Measurements from ENCODE around the gene PTPRM.
"Not testable (repeated sequence)": the region's sequence is repeated elsewhere in the genome, so short reads cannot be mapped to it uniquely, and the experiment has no call there.

The PTPRM gene

GRCh38 chr18:8433771-8434170, 866.7 kb downstream of the PTPRM start:
- DNase-seq (ENCODE audit: low spot score) = no peak

- DNase-seq (ENCODE audit: low spot score) = no peak
Observed at GRCh38 chr18:8435376-8435775, 868.3 kb downstream of the PTPRM start.

- DNase-seq (ENCODE audit: low spot score) = no peak
Observed at GRCh38 chr18:8439055-8439454, 871.9 kb downstream of the PTPRM start.

DNA sequence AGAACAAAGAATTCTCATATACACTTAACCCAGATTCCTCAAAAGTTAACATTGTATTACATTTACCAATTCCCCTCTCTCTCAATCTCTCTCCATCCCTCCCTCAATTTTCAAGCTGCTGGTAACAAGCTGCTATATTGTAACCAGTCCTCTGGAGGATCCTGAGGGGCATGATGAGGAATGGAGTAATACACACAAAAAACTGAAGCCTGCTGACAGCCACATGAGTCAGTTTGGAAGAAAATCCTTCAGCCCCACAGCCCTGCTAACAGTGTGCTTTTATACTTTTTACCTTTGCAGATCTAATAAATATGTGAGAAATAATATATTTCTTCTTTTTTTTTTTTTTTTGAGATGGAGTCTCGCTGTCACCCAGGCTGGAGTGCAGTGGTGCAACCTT, 876.4 kb downstream of the PTPRM start:
- DNase-seq (ENCODE audit: low spot score) = no peak

DNA sequence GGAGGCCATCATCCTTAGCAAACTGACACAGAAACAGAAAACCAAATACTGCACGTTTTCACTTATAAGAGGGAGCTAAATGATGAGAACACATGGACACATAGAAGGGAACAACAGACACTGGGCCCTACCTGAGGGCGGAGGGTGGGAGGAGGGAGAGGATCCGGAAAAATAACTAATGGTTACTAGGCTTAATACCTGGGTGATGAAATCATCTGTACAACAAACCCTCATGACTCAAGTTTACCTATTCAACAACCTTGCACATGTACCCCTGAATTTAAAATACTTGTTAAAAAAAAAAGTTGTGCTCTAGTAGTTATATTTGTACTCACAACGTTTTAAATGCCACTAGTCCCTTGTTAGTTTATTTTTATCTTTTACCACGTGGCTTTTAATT, 879.8 kb downstream of the PTPRM start:
- not testable (repeated sequence) for DNase-seq (ENCODE audit: low spot score)

DNA sequence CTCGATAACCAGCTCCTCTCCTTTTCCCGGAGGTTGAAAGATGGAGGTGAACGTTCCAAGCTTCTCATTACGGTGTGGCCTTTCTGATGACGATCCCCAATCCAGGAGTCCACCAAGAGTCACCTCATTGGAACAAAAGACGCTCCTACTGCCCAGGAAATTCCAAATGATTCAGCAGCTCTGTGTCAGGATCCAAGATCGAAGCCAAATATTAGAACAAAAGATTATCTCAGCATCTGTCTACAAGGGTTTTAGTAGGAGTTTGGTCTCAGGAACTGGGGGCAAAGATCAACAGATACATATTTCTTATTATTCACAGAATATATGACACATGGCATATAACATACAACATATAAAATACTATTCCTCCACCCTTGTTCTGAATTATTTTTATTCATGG, 881.0 kb downstream of the PTPRM start:
- DNase-seq (ENCODE audit: low spot score) = no peak

- DNase-seq (ENCODE audit: low spot score) = no peak
Observed at GRCh38 chr18:8450013-8450412, 882.9 kb downstream of the PTPRM start.

- DNase-seq (ENCODE audit: low spot score) = no peak
Observed at GRCh38 chr18:8450898-8451665, 884.0 kb downstream of the PTPRM start.

DNA sequence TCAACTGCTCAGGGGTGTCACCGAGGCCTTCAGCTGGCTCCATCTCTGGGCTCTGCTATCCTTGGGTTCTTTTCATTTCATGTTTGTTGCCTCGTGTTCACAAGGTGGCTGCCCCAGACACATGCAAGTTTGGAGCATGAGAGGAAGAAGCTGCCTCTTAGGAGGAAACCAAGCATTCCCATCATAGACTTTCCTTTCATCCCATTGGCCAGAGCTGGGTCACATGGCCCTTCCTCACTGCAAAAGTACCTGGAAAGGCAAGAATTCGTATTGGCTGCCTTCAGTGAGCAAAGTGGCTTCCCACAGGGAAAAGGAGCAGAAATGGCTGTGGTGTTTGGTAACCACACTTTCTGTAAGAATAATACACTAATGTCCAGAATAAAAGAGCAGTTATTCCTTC, 886.4 kb downstream of the PTPRM start:
- DNase-seq (ENCODE audit: low spot score) = no peak

DNA sequence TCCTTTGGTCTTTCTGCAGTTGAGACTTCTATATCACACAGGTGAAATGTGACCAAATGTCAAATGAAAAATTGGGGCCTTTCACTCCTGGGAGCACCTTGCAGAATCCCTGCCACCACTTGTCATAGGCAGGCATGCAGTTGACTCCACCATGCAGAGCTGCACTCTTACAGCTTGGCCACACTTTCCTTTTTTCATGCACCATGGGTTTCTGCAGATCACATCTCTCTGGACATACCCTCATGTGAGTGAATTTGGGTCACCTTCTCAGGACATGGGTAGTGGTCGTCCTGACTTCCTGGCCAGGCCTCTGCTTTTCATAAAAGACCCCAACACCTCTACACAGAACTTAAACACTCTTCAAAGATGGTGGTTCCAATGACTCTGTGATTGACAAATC, 887.0 kb downstream of the PTPRM start:
- no peak for DNase-seq (ENCODE audit: low spot score)

- DNase-seq (ENCODE audit: low spot score) = no peak
Observed at GRCh38 chr18:8455661-8456614, 888.8 kb downstream of the PTPRM start.
